GM19238 (cell line): Measurements from ENCODE around the gene ZNF598.
"Not testable (repeated sequence)": the region's sequence is repeated elsewhere in the genome, so short reads cannot be mapped to it uniquely, and the experiment has no call there.

ENCODE experiments used
- DNase-seq: peaks from one replicate; pipeline ENCODE4 v3.0.0; 2011; ENCODE audit warnings: low spot score; ENCODE audit not compliant: insufficient read length

Gene ZNF598

DNA sequence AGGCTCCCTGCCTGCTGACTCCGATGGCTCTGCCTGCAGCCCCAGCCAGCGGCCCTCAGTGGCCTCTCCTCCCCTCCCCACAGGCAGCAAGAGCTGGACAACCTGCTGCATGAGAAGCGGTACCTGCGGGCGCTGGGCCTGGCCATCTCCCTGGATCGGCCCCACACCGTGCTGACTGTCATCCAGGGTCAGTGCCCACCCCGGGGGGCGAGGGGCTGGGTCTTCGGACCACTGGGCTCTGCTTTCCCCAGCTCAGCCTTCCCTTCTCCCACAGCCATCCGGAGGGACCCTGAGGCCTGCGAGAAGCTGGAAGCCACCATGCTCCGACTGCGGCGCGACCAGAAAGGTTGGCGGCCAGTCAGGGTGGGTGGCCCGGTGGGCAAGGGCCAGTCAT lies 31.7 kb downstream of the ZNF598 start:
- DNase-seq, result no peak

DNA sequence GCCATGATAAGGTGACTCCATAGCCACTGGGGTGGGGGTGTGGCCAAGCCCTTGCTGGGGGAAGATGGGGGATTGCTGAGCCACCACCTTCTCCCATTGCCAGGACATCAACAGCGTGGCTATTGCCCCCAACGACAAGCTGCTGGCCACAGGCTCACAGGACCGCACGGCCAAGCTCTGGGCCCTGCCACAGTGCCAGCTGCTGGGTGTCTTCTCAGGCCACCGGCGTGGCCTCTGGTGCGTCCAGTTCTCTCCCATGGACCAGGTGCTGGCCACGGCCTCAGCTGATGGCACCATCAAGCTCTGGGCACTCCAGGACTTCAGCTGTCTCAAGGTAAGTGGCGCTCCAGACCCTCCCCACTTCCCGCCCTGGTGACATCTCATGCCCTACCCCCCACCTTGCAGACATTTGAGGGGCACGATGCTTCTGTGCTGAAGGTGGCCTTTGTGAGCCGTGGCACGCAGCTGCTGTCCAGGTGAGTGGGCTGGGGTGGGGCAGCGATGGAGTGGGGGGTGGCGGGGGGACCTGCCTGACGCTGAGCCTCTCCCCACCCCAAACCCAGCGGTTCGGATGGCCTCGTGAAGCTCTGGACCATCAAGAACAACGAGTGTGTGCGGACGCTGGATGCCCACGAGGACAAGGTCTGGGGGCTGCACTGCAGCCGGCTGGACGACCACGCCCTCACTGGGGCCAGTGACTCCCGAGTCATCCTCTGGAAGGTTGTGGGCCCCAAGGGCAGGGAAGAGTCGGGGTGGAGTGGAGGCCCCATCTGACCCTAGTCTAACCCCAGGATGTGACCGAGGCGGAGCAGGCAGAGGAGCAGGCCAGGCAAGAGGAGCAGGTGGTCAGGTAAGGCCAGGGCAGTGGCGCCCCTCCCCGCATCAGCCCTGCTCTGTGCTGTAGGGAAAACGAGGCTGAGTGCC lies 32.4 kb downstream of the ZNF598 start:
- no peak for DNase-seq

DNA sequence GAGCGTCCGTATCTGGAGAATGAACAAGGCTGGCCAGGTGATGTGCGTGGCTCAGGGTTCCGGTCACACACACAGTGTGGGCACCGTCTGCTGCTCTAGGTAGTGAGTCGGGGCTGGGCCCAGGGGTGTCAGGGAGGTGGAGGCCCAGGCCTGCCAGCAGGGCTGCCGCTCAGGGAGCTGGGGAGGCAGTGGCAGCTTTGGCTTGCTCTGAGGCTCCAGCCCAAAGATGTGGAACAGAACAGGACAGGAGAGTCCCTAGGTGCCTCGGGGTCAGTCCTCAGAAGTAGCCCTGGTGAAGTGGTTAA lies 33.5 kb downstream of the ZNF598 start:
- DNase-seq, result no peak

DNA sequence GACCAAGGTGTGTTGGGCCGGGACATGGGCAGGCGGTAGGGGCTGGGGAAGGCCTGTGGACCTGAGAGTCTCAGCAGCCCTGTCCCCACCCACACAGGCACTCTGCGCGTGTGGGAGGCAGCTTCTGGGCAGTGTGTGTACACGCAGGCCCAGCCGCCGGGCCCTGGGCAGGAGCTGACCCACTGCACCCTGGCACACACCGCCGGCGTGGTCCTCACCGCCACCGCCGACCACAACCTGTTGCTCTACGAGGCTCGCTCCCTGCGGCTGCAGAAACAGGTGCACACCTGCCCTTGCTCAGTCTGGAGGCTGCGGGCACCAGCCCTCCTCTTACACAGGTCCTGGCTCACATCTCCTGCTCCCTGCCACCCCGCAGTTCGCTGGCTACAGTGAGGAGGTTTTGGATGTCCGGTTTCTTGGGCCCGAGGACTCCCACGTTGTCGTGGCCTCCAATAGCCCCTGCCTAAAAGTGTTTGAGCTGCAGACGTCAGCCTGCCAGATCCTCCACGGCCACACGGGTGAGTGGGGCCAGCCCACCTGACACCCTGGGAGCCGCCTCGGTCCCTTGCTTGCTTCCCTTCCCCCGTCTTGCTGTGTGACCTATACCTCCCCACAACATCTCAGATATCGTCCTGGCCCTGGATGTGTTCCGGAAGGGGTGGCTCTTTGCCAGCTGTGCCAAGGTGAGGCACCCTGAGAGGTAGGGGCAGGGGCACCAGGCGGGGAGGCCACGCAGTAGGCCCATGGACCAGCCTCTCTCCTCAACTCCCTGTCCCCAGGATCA lies 34.0 kb downstream of the ZNF598 start:
- DNase-seq, result no peak

DNA sequence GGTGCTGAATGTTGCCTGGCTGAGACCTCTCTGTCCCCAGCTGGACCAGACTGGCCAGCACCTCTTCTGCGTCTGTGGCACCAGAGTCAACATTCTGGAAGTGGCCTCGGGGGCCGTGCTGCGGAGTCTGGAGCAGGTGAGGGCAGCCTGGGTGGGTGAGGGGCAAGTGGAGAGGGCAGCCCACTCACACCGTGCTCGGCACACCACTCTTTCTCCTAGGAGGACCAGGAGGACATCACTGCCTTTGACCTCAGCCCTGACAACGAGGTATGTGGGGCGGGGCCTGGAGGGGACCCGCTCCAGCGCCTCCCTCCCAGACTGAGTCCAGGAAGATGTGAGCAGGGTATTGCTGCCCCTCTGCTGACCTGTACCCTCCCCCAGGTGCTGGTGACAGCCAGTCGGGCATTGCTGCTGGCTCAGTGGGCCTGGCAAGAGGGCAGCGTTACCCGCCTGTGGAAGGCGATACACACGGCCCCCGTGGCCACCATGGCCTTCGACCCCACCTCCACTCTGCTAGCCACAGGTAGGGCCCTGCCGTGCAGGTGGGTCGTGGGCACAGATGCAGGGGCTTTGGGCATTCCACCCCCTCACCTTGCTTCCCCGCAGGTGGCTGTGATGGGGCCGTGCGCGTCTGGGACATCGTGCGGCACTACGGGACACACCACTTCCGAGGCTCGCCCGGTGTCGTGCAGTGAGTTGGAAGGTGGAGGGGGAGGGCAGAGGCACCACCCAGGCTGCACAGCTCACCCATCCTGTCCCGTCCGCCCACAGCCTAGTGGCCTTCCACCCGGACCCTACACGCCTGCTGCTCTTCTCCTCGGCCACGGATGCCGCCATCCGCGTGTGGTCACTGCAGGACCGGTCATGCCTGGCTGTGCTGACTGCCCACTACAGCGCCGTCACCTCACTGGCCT lies 35.2 kb downstream of the ZNF598 start:
- DNase-seq, result no peak

DNA sequence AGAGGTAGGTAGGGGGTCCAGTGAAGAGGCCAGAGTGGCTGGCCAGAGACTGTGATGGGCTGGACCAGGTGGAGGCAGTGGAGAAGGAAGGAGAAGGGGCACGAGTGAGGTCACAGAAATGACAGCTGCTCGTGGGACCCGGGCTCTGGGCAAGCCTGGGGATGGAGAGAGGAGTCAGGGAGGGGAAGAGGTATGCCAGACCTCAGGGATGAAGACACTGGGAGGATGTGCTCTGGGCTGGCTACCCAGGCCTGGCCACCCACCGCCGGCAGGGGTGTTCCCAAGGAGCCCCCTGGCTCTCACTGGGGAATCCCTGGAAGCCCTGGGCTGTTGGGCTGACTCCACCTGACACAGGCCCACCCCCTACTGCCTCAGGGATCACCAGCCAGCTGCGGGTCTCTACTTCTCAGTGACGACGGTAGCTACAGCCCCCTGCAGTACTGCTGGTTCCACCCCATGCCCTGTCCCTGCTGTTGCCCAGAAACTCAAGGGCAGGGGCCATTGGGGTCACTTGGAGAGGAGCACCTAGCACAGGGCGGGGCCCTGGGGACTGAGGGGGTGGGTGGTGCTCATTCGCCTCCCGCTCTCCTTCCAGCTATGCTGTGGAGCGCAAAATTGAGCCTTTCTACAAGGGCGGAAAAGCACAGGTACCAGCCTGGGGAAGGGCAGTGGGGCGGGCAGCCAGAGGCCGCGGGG lies 36.0 kb downstream of the ZNF598 start:
- no peak for DNase-seq

DNA sequence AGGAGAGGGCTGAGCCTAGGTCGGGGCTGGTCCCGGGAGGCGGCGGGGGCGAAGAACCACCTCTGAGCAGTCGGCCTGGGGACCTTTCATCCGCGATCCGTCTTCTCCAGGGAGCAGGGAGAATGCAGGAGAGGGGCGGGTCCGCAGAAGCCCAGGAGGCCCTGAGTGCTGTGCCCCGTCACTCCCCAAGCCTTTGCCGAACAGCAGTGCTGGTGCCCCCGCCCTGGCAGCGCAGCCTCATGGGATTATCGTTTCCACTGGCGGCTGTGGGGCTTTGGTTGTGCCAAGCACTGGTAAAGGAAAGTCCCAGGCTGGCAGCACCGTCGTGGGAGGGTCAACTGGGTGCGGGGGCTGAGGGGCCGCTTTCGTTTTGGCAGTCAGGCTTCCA lies 37.1 kb downstream of the ZNF598 start:
- DNase-seq, result no peak

DNA sequence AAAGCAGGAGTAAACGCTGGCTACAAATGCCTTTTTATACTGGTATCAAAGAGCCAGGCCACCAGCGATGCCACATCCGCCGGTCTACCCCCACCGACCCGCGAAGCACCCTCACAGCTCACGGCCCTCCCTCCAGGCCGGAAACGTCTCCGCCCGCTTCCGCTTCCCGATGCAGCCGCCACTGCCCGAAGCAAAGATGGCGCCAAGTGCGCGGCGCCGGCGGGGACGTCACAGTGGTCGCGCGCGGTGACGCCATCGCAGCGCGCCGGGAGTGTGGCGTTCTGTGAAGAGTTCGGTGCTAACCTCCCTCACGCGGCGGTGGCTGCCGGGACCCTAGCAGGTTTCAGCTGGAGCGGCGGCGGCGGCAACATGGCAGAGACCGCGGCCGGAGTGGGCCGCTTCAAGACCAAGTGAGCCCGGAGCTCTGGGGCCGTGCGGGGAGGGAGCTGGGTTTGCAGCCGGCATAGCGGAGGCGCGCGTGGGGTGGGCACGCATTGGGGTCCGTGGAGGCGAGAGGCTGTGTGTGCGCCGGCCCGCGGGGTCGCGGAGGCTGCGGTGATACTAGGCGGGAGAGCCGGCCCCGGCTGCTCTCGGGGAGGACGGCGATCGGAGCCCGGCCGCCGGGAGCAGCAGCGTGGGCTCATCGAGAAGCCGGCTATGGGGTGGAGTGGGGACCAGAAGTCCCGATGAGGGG lies 37.7 kb downstream of the ZNF598 start, which contains the start of gene TBL3:
Gene TBL3, plus strand, starts transcription at position 258 of the 694 bp plus-strand sequence. Its CDS starts 112 bp downstream, at position 370.
- DNase-seq, result peak; percentile 100

DNA sequence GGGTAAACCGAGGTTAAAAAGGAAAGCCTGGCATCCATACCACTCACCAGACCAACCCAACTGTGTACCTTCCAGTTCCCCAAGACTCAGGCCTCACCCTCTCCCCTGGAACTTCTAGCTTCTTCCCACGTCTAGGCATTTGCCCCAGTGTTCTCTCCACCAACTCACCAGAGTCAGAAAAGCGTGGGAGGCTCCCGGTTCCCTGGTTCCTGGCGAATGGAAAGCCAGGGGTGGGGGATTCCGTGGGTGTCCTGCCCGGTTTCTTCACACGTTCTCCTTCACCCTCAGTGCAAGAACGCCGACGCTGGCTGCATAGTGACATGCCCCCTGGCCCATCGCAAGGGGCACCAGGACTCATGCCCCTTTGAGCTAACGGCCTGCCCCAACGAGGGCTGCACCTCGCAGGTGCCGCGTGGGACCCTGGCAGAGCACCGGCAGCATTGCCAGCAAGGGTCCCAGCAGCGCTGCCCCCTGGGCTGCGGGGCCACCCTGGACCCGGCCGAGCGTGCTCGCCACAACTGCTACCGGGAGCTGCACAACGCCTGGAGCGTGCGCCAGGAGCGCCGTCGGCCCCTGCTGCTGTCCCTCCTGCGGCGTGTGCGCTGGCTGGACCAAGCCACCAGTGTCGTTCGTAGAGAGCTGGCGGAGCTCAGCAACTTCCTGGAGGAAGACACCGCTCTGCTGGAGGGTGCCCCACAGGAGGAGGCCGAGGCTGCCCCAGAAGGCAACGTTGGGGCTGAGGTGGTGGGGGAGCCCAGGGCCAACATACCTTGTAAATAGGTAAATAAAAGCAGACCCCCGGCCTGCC lies 41.3 kb downstream of the ZNF598 start:
- no peak for DNase-seq

DNA sequence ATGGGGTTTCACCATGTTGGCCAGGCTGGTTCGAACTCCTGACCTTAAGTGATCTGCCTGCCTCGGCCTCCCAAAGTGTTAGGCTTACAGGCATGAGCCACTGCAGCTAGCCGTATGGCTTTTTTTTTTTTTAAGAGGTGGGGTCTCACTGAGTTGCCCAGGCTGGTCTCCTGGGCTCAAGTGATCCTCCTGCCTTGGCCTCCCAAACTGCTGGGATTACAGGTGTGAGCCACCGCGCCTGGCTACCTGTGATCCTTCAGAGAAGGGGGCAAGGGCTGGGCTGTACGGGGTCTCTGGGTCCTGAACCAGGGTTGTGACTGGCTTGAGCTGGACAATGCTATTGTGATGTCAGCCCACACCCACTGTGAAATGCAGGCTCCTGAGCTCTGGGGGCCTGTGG lies 43.2 kb downstream of the ZNF598 start, which contains the start of gene RNF151:
Gene RNF151, plus strand, starts transcription at position 397 of the 400 bp plus-strand sequence. CDS start 26 bp downstream, outside the sequence.
- no peak for DNase-seq

DNA sequence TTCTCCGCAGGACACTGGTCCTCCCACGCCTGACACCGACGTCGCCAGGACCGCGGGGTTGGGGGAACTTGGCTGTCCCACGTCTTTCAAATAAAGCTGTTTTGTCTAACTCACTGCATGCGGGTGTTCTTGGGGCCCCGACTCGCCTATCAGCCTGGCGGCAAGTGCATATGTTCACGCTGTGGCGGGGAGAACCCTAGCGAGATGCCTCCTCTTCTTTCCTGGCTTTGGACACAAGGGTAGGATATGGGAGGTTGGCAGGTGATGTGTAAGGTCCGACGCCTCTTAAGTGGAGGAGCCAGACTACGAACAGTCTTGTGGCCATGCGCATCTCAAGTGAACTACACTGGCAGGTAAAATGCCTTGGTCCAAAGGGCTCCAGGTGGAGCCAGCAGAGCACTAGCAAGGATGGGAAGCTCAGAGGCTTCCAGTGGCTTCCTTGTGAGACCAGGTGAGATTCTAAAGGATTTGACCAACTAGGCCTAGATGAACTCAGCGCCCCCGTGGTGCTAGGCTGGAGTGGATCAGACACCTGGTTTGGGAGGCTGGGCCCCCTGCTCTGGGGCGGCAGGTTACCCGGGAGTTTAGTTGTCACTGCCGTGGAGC lies 44.1 kb downstream of the ZNF598 start:
- no peak for DNase-seq

DNA sequence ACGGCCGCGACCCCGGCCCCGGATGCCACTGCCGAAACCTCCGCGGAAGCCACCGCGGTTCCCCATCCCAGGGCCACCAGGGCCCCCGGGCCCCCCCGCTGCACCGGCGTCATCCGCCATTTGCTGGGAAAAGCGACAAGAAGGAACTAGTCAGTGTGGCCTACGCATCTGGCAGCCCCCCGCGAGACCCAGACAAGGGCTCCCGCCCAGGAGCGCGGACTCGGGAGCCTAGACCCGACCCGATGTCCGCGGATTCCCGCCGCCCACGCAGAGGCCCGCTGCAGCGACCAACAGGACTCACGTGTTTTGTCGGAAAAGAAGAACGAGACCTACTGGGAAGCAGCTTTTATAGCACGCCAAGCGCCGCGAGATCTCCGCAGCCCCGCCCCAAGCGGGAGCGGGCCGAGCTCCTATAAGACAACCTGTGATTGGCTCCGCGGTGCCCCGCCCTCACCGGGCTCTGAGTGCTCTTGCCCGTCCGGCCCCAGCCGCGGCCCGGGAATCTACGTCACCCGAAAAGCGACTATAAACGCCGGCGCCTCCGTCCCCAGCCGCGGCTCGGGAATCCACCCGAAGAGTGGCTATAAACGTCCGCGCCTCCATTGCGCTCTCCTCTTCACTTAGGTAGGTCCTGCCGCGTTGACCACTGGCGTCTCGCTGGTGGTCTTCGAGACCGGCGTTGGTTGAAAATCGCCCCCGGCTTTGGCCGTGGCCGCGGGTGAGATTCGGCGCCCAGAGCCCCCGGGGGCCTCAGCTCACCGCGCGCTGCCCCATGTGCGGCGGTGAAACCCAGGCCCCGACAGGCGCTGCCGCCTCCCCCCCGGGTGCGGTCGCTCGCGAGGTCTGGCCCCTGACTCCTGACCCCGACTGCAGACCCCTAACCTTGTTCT lies 44.9 kb downstream of the ZNF598 start, which contains the start of gene RPS2:
Gene RPS2, minus strand, starts transcription at position 321 of the 890 bp plus-strand sequence. Its CDS starts 201 bp downstream, at position 120.
- peak; percentile 100 for DNase-seq

DNA sequence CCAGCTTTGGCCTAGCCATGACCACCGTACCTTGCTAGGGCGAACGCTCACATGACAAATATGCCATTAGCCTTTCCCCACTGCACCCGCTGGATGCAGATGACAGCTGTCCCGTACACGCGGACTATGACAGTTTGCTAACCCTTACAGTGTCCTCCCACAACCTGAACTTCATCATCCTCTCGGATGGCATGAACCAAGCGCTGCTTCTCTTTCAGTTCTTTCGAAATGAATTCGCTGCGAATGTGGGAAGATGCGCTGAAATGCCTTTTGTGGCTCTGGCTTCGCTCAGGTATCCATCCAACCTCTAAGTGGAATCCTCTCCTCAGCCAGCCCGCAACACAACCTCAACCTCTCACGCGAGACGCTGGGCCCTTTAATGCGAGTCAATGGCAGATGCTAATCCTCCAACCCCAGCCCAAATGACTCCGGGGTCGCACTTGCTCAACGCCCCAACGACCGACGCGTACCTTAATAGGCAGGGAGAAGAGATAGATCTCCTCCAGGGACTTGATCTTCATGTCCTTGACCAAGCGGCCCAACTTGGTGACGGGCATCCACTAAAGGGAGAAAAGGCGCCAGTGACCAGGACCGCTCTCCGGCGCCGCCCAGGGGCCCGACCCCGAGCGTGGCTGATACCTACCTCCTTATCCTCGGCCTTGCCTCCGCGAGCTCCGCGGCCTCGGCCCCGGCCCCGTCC lies 45.7 kb downstream of the ZNF598 start:
- no peak for DNase-seq

DNA sequence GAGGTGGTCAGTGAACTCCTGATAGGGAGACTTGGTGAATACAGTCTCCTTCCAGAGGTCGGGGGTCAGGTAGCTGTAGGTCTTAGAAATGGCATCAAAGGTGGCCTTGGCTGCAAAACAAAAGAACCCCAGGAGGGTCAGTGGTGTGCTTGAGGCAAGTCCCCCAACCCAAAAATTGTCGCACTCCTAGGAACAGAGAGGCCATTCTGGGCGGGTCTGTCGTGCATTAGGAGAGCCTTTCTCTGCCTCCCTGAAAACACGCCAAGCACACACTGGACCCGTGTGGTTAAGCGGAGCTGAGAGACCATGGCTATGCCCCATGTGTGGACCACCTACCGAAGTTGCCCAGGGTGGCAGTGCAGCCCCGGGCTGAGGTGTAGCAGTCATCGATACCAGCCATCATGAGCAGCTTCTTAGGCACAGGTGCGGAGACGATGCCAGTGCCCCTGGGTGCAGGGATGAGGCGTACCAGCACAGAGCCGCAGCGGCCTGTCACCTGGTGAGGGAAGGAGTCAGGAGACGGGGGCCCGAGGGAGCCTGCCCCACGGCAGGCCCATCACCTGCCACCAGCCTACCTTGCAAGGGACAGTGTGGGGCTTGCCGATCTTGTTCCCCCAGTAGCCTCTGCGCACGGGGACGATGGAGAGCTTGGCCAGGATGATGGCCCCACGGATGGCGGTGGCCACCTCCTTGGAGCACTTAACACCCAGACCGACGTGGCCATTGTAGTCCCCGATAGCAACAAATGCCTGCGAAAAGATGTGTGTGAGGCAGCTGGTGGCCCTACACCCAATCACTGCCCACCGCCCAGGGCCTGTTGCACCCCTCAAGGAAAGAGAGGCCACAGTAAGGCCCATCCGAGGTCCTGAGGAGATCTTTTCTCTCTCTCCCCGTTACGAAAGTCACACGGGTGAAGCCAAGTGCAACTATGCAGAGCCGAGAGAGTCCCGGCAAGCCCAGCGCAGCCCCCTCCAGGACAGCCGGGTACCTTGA lies 47.2 kb downstream of the ZNF598 start:
- not testable (repeated sequence) for DNase-seq

DNA sequence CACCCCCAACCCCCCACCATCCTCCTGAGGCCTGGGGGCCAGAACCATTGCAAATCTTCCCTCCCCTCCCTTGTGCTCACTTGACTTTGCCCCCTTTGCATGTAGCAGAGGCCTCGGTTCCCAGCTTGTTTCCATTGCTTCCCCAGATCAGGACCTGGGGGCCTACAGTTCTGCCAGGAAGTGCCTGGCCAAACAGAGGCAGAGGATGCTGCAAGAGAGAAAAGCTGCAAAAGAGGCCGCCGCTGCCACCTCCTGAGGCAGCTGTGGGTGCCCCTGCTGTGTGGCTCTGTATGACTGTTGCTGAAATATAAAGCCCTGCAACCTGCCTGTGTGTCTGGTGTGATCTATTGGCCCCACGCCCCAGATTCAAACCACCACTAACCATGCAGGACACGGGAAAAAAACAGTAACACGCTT lies 48.0 kb downstream of the ZNF598 start:
- no peak for DNase-seq
